GM12874 (cell line): ENCODE results near the gene BAG2.

Source experiments
- CTCF ChIP-seq: IDR thresholded peaks from 2 replicates; pipeline ENCODE4 v1.5.1; 2011; ENCODE audit warnings: low read depth, mild to moderate bottlenecking, control low read depth, low read length, moderate library complexity; ENCODE audit not compliant: insufficient read depth

BAG2 gene

GRCh38 chr6:57195457-57195856 is 23.3 kb downstream of the BAG2 start:
- no peak for TF ChIP-seq CTCF

GRCh38 chr6:57198926-57199636 is 27.0 kb downstream of the BAG2 start:
- no peak for TF ChIP-seq CTCF

- no peak for TF ChIP-seq CTCF
Observed at GRCh38 chr6:57201718-57202117, 29.6 kb downstream of the BAG2 start.

DNA sequence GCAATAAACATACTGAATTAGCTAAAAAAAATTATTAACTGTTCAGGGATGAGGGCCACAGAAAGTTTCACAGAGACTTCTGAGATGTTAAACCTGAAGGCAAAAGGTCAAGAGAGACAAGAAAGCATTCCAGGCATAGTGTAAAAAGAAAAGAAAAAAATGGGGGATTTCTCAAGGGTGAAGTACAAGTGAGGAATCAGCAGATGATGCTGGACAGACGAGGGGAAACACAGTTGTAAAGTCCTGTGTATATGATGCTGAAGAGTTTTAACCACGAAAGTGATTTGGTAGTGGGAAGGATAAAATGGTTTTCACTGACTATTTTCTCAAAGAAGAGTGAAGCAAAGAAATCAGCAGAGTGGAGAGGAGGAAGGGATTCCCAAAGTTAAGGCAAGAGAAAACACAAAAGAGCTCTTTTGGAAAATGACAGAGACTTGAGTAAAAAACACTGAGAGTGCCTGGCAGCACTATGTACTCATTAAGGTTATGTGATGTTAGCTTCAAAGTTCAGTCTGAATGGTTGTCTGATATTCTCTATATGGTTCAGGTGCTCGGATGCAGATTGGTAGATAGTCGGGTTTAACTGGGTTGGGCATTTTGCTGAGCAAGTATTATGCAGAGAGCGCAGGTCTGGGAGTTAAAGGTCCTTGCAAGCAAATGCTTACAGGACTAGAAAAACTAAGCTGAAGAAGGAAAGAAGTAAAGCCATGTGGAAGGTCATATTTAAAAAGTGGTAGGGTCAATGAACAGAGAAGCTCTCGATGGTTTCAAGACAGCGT is 33.6 kb downstream of the BAG2 start:
- no peak for TF ChIP-seq CTCF

GRCh38 chr6:57207141-57207540 is 35.0 kb downstream of the BAG2 start:
- no peak for TF ChIP-seq CTCF

GRCh38 chr6:57207872-57208271 is 35.7 kb downstream of the BAG2 start:
- TF ChIP-seq CTCF, result no peak

DNA sequence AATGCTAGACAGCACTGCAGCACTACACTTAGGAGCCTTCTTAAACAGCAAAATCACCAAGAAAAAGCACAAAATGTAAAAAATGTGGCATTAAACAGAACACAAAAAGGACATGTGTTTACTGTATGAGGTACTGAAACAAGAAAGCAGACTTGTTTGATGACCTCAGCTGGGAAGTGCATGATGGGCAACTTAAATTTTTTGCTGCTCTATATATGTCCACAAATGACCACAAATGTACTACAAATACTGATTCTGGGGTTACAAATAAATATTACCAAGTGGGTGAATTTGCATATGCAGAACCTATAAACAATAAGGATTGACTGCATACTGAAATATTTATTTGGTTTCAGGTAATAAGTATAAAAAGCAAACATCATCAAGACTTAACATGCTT is 36.9 kb downstream of the BAG2 start:
- no peak for TF ChIP-seq CTCF
